OCI-M2 (cell line): Measurements from ENCODE around the gene IRGM.

Experiments
- DNase-seq: peaks from one replicate; lab custom pipeline; 2025; ENCODE audit not compliant: unreplicated experiment; lab: John Stamatoyannopoulos, UW

Gene IRGM

DNA sequence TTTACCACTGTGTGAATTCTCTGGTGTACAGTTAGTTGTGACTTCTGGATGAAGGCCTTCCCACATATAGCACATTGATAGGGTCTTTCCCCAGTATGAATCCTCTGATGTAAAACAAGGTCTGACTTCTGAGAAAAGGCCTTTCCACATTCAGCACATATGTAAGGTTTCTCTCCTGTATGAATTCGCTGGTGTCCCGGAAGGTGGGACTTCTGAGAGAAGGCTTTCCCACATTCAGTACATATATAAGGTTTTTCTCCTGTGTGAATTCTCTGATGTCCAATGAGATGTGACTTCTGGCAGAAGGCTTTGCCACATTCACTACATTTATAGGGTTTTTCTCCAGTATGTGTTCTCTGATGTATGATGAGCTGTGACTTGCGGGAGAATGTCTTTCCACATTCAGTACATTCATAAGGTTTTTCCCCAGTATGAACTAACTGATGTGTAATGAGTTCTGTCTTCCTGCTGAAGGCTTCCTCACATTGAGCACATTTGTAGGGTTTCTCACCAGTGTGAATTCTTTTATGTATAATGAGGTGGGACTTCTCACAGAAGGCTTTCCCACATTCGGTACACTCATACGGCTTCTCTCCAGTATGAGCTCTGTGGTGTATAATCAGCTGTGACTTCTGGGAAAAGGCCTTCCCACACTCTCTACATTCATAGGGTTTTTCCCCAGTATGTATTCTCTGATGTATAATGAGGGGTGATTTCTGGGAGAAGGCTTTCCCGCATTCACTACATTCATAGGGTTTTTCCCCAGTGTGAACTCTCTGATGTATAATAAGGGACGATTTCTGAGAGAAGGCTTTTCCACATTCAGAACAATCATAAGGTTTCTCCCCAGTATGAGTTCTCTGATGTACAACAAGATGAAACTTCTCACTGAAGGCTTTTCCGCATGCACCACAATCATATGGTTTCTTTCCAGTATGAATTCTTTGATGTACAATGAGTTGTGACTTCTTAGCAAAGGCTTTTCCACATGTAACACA lies 49.4 kb downstream of the IRGM start:
- DNase-seq = no peak
